OCI-LY1 (cell line): ENCODE results near the gene ATP11B.
"Not testable (repeated sequence)": the region's sequence is repeated elsewhere in the genome, so short reads cannot be mapped to it uniquely, and the experiment has no call there.

Source experiments
- H2AFZ ChIP-seq: fragments of 200-600 bp; sonication (generic), shearing (Covaris generic); 2 replicates; pipeline ENCODE4 v1.6.0; 2014; ENCODE audit warnings: antibody characterized with exemption, mild to moderate bottlenecking, low read length
- H3F3A ChIP-seq: fragments of 200-600 bp; sonication (generic), shearing (Covaris generic); 2 replicates; pipeline ENCODE4 v1.6.0; 2014; ENCODE audit warnings: mild to moderate bottlenecking, antibody characterized with exemption, low read length, moderate library complexity; ENCODE audit not compliant: insufficient read depth
- H3K27ac ChIP-seq: fragments of 200-600 bp; sonication (generic); 2 replicates; pipeline ENCODE4 v1.5.1; 2014; ENCODE audit warnings: low read length, mixed run types, mild to moderate bottlenecking, low read depth; ENCODE audit not compliant: poor library complexity, severe bottlenecking
- H3K27me3 ChIP-seq: fragments of 200-600 bp; sonication (generic); 2 replicates; pipeline ENCODE4 v1.6.0; 2014; ENCODE audit warnings: antibody characterized with exemption, mild to moderate bottlenecking, low read length, moderate library complexity; ENCODE audit not compliant: insufficient read depth
- H3K36me3 ChIP-seq: fragments of 200-600 bp; sonication (generic); 2 replicates; pipeline ENCODE4 v1.6.1; 2014; ENCODE audit warnings: mild to moderate bottlenecking, antibody characterized with exemption, low read length, moderate library complexity, mixed read lengths; ENCODE audit not compliant: insufficient read depth
- H3K4me1 ChIP-seq: fragments of 200-600 bp; sonication (generic); 2 replicates; pipeline ENCODE4 v1.5.1; 2014; ENCODE audit warnings: mild to moderate bottlenecking, low read length, moderate library complexity; ENCODE audit not compliant: insufficient read depth, severe bottlenecking
- H3K4me2 ChIP-seq: fragments of 200-600 bp; sonication (generic), shearing (Covaris generic); 2 replicates; pipeline ENCODE4 v1.6.1; 2014; ENCODE audit warnings: low read length
- H3K4me3 ChIP-seq: fragments of 200-600 bp; sonication (generic); 2 replicates; pipeline ENCODE4 v1.5.1; 2014; ENCODE audit warnings: low read length, low read depth, mild to moderate bottlenecking, mixed read lengths; ENCODE audit not compliant: poor library complexity, severe bottlenecking
- H3K79me2 ChIP-seq: fragments of 200-600 bp; shearing (Covaris generic); 2 replicates; pipeline ENCODE4 v1.6.1; 2016; ENCODE audit warnings: mixed run types, low read length, mixed read lengths; ENCODE audit not compliant: insufficient read depth
- H3K9ac ChIP-seq: fragments of 200-600 bp; sonication (generic), shearing (Covaris generic); 2 replicates; pipeline ENCODE4 v1.6.1; 2014; ENCODE audit warnings: mild to moderate bottlenecking, low read length, mixed read lengths
- H3K9me2 ChIP-seq: fragments of 200-600 bp; sonication (generic), shearing (Covaris generic); 2 replicates; pipeline ENCODE4 v1.6.1; 2014; ENCODE audit warnings: low read depth, mild to moderate bottlenecking, low read length, mixed read lengths
- H3K9me3 ChIP-seq: fragments of 200-600 bp; shearing (Covaris generic); 2 replicates; pipeline ENCODE4 v1.6.1; 2014; ENCODE audit warnings: low read length, mixed read lengths
- H4K20me1 ChIP-seq: fragments of 200-600 bp; sonication (generic), shearing (Covaris generic); 2 replicates; pipeline ENCODE4 v1.6.0; 2016; ENCODE audit warnings: mild to moderate bottlenecking, low read length; ENCODE audit not compliant: insufficient read depth
- EZH2 ChIP-seq: fragments of 200-600 bp; sonication (generic), shearing (Covaris generic); IDR thresholded peaks from 2 replicates; pipeline ENCODE4 v1.8.0; 2017; ENCODE audit warnings: borderline replicate concordance, mixed run types, mild to moderate bottlenecking, antibody characterized with exemption, low read length, moderate library complexity, mixed read lengths
- TF ChIP-seq, protein P1 (sequence below): fragments of 200-600 bp; sonication (generic), shearing (Covaris generic); IDR thresholded peaks from 2 replicates; pipeline ENCODE4 v1.5.1; 2017; ENCODE audit warnings: mild to moderate bottlenecking, antibody characterized with exemption, low read length, moderate library complexity, mixed read lengths

ATP11B gene

DNA sequence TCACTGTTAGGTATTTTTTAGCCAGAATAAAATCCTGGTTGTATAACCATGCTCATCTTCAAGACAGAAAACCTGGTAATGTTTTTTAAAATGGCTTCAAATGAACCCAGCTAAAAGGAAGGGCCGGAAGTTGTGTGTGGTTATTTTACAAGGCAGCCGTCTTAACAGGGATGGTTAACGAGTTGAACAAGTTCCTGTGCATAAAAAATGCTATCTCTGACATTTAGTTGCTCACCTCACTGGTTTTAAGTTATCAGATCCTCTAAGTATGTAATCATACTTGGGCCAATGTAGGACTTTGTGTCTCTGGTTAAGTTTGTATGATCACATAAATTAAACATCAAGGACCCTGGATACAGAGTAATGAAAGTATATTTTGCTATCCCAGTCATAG lies 2.1 kb downstream of the ATP11B start:
- no peaks in the 10 kb centered on the region for H3K36me3 ChIP-seq
- H3K9me2 ChIP-seq = no peaks in the 10 kb centered on the region
- H3K27me3 ChIP-seq = no peaks in the 10 kb centered on the region
- H3K79me2 ChIP-seq = peaks cover 66% of the 10 kb centered on the region
- H4K20me1 ChIP-seq = no peaks in the 10 kb centered on the region
- H3K27ac ChIP-seq = peak overlapping the region; percentile 79
- H3K9ac ChIP-seq = peak overlapping the region; percentile 80
- H3K4me3 ChIP-seq = peak overlapping the region; percentile 77
- H3F3A ChIP-seq = no peaks in the 10 kb centered on the region
- peak overlapping the region; percentile 86 for H3K4me2 ChIP-seq
- no peaks in the 10 kb centered on the region for H3K9me3 ChIP-seq
- H2AFZ ChIP-seq = no peak overlapping the region
- peaks cover 36% of the 10 kb centered on the region for H3K4me1 ChIP-seq
- no peak for TF ChIP-seq EZH2
- TF ChIP-seq, protein P1, sequence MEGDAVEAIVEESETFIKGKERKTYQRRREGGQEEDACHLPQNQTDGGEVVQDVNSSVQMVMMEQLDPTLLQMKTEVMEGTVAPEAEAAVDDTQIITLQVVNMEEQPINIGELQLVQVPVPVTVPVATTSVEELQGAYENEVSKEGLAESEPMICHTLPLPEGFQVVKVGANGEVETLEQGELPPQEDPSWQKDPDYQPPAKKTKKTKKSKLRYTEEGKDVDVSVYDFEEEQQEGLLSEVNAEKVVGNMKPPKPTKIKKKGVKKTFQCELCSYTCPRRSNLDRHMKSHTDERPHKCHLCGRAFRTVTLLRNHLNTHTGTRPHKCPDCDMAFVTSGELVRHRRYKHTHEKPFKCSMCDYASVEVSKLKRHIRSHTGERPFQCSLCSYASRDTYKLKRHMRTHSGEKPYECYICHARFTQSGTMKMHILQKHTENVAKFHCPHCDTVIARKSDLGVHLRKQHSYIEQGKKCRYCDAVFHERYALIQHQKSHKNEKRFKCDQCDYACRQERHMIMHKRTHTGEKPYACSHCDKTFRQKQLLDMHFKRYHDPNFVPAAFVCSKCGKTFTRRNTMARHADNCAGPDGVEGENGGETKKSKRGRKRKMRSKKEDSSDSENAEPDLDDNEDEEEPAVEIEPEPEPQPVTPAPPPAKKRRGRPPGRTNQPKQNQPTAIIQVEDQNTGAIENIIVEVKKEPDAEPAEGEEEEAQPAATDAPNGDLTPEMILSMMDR = no peak

DNA sequence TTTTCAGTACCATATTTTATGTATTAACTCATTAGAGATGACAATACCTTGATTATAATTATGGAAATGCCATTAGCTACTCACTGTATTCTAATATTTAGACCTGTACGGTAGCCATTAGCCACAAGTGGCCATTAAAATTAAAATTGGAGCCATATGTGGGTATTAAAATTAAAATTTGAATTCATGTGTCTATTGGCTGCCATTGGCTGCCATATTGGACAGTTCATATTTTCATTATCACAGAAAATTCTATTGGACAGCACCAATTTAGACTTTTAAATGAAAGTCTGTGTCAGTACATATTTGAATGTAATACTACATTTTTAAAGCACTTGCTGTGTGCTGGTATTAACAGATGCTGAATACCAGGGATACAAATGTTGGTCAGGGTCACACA lies 3.0 kb downstream of the ATP11B start:
- peak overlapping the region; percentile 86 for H3K4me2 ChIP-seq
- TF ChIP-seq EZH2 = no peak
- TF ChIP-seq, protein P1 = no peak
- H4K20me1 ChIP-seq = no peaks in the 10 kb centered on the region
- H2AFZ ChIP-seq = no peak overlapping the region
- no peaks in the 10 kb centered on the region for H3K9me3 ChIP-seq
- no peaks in the 10 kb centered on the region for H3F3A ChIP-seq
- peaks cover 36% of the 10 kb centered on the region for H3K4me1 ChIP-seq
- H3K9ac ChIP-seq = no peak overlapping the region
- peak overlapping the region; percentile 77 for H3K4me3 ChIP-seq
- H3K9me2 ChIP-seq = no peaks in the 10 kb centered on the region
- H3K27me3 ChIP-seq = no peaks in the 10 kb centered on the region
- H3K27ac ChIP-seq = no peak overlapping the region
- peaks cover 73% of the 10 kb centered on the region for H3K79me2 ChIP-seq
- H3K36me3 ChIP-seq = no peaks in the 10 kb centered on the region

DNA sequence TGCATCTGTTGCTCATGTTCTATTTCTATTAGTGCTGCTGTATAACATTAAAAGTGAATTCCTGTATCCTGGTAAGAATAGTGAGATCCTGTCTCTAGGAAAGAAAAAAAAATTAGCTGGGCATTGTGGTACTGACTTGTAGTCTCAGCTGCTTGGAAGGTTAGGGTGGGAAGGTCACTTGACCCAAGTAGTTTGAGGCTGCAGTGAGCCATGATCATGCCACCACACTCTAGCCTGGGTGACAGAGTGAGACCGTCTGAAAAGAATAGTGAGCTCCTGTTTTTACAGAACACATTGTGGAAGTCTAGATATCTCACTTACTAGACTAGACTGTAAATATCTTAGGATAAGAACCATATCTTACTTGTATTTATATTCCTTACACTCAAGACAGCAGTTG lies 4.6 kb downstream of the ATP11B start:
- Histone ChIP-seq H4K20me1 (no peaks in the 10 kb centered on the region), H3K27me3 (no peaks in the 10 kb centered on the region), H3K79me2 (peaks cover 89% of the 10 kb centered on the region), H3K27ac (no peak overlapping the region), H3K9me2 (no peaks in the 10 kb centered on the region), H3K9ac (no peak overlapping the region), H3F3A (no peaks in the 10 kb centered on the region), H3K4me1 (peaks cover 45% of the 10 kb centered on the region), H2AFZ (no peak overlapping the region), H3K9me3 (no peaks in the 10 kb centered on the region), H3K4me3 (no peak overlapping the region), H3K36me3 (no peaks in the 10 kb centered on the region), H3K4me2 (no peak overlapping the region)
- TF ChIP-seq, protein P1 = no peak
- no peak for TF ChIP-seq EZH2

DNA sequence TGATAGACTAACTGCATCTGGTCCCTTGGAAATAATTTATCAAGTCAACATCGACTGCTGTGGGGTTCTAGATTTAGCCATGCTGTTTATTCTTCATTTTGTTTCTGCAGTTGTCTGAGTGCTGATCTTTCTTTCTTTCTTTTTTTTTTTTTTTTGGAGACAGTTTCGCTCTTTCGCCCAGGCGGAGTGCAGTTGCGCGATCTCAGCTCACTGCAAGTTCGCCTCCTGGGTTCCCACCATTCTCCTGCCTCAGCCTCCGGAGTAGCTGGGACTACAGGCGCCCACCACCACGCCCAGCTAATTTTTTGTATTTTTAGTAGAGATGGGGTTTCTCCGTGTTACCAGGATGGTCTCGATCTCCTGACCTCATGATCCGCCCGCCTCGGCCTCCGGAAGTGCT lies 5.8 kb downstream of the ATP11B start:
- H3K27ac ChIP-seq, H2AFZ ChIP-seq, H3K4me3 ChIP-seq, H3K9me2 ChIP-seq, H3K9me3 ChIP-seq, H3K36me3 ChIP-seq, H4K20me1 ChIP-seq, H3K4me2 ChIP-seq, H3F3A ChIP-seq, H3K9ac ChIP-seq, H3K27me3 ChIP-seq: not testable (repeated sequence)
- Histone ChIP-seq H3K79me2 (peaks cover 99% of the 10 kb centered on the region), H3K4me1 (peaks cover 50% of the 10 kb centered on the region)
